MM.1S (cell line): ENCODE data around the gene YPEL2.

Experiments
- CTCF ChIP-seq: fragments of 300-600 bp; sonication (generic); IDR thresholded peaks from 2 replicates; pipeline ENCODE4 v1.5.1; 2016; ENCODE audit warnings: antibody characterized with exemption, low read length, mixed read lengths
- EZH2phosphoT487 ChIP-seq: fragments of 300-600 bp; sonication (generic); IDR thresholded peaks from 2 replicates; pipeline ENCODE4 v1.6.1; 2018; ENCODE audit warnings: antibody characterized with exemption, low read length

GRCh38 chr17:59330053-59330942 lies 1.2 kb upstream of the YPEL2 start:
- TF ChIP-seq CTCF (no peak), EZH2phosphoT487 (no peak)
